ENCODE data around the gene TMEM266. TPM values are rescaled to one million over a fixed set of nuclear protein-coding genes. Genes with fewer than 3 reads are reported as not detected.
"Not testable (repeated sequence)": the region's sequence is repeated elsewhere in the genome, so short reads cannot be mapped to it uniquely, and the experiment has no call there.

Gene TMEM266
- total RNA-seq, 4 donors from 2014 or later = 1.4 to 3.1 (median 2.3) TPM

DNA sequence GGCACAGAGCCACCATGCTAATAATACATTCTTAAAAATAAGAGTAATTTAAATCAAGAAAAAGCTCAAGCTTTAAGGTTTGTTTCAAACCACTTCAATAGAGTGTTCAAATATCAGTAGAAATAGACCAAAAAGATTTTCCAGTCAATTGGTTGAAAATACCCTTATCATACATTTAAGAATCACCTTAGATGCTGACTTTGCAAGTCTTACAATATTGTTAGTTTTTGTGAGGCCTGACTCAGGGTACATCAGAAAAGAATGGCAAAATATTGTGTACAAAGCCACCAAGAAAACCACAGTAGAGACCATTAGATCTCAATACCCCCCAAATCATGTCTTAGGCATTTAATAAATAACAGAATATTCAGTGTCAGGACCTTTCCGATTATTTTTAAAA lies 27.7 kb upstream of the TMEM266 start:
- TF ChIP-seq POLR2A (IDR thresholded peaks at IDR 0.05) (no peak), POLR2AphosphoS5 (IDR thresholded peaks at IDR 0.05) (no peak), CTCF (IDR thresholded peaks at IDR 0.05) (no peak), EP300 (IDR thresholded peaks at IDR 0.05) (no peak)
- H3K36me3 ChIP-seq = no peaks in the 10 kb centered on the region
- H3K4me3 ChIP-seq = no peak overlapping the region
- H3K27me3 ChIP-seq = no peaks in the 10 kb centered on the region
- 83% methylated on average over 1 of the region's 1 CpG for WGBS
- DNase-seq (ENCODE audit: low spot score in 2 of 2) = no peak
- no peaks in the 10 kb centered on the region for H3K4me1 ChIP-seq
- H3K9me3 ChIP-seq = no peaks in the 10 kb centered on the region
- no peak overlapping the region for H3K27ac ChIP-seq

DNA sequence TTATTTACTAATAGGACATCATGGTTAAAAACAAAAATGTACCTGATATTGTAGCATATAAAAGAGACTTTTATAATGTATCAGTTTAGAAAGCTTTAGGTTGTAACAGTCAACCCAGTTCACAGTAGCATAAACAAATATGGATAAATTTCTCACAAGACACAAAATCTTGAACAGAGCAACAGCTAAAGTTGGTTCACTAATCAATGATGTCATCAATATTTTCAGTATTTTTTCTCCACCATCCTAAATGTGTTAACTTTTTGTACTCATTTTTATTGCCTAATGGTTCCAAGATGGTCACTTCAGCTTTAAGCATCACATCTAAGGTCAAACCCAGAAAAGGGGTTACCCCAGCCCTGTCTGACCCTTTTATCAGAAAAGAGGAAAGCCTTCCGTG lies 26.3 kb upstream of the TMEM266 start:
- Histone ChIP-seq H3K9me3 (no peaks in the 10 kb centered on the region), H3K4me1 (peaks cover 4% of the 10 kb centered on the region), H3K27me3 (no peaks in the 10 kb centered on the region), H3K27ac (no peak overlapping the region), H3K36me3 (no peaks in the 10 kb centered on the region), H3K4me3 (no peak overlapping the region)
- no peak for TF ChIP-seq CTCF (IDR thresholded peaks at IDR 0.05)
- no peak for TF ChIP-seq POLR2A (IDR thresholded peaks at IDR 0.05)
- TF ChIP-seq EP300 (IDR thresholded peaks at IDR 0.05) = no peak
- no peak for TF ChIP-seq POLR2AphosphoS5 (IDR thresholded peaks at IDR 0.05)
- 100% methylated on average over 1 of the region's 1 CpG for WGBS
- DNase-seq (ENCODE audit: low spot score in 2 of 2) = no peak

DNA sequence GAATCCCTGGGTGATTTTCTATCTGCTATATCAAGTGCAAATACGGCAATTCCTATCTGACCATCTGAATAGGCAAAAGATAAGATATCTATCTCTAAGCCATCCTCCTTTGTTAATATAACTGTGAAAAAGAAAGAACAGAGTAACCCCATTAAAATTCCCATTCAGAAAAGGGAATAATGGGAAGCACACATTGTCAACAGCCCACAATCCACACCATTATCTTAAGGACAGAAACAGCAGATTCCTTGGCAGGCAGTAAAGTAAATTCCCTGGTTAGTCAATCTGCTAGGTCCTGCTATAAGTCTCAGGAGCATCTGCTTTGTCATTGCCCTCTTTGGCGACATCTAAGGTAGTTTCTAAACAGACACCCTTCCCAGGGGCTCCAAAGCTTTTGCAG lies 25.7 kb upstream of the TMEM266 start:
- no peaks in the 10 kb centered on the region for H3K36me3 ChIP-seq
- no peak overlapping the region for H3K27ac ChIP-seq
- H3K4me1 ChIP-seq = peaks cover 4% of the 10 kb centered on the region
- no peaks in the 10 kb centered on the region for H3K9me3 ChIP-seq
- H3K4me3 ChIP-seq = no peak overlapping the region
- 81% methylated on average over 2 of the region's 2 CpGs for WGBS
- no peak for DNase-seq (ENCODE audit: low spot score in 2 of 2)
- TF ChIP-seq EP300 (IDR thresholded peaks at IDR 0.05) = no peak
- no peak for TF ChIP-seq POLR2A (IDR thresholded peaks at IDR 0.05)
- no peak for TF ChIP-seq POLR2AphosphoS5 (IDR thresholded peaks at IDR 0.05)
- no peak for TF ChIP-seq CTCF (IDR thresholded peaks at IDR 0.05)
- no peaks in the 10 kb centered on the region for H3K27me3 ChIP-seq

- H3K36me3 ChIP-seq = no peaks in the 10 kb centered on the region
- DNase-seq (ENCODE audit: low spot score in 2 of 2) = no peak
- WGBS = 40% methylated on average over 3 of the region's 3 CpGs
- H3K9me3 ChIP-seq = no peaks in the 10 kb centered on the region
- no peak overlapping the region for H3K4me3 ChIP-seq
- no peak overlapping the region for H3K27ac ChIP-seq
- no peak for TF ChIP-seq CTCF (IDR thresholded peaks at IDR 0.05)
- no peak for TF ChIP-seq POLR2AphosphoS5 (IDR thresholded peaks at IDR 0.05)
- TF ChIP-seq POLR2A (IDR thresholded peaks at IDR 0.05) = no peak
- TF ChIP-seq EP300 (IDR thresholded peaks at IDR 0.05) = no peak
- H3K27me3 ChIP-seq = no peaks in the 10 kb centered on the region
- H3K4me1 ChIP-seq = peaks cover 4% of the 10 kb centered on the region
Observed at GRCh38 chr15:76035593-76035992, 24.2 kb upstream of the TMEM266 start.

DNA sequence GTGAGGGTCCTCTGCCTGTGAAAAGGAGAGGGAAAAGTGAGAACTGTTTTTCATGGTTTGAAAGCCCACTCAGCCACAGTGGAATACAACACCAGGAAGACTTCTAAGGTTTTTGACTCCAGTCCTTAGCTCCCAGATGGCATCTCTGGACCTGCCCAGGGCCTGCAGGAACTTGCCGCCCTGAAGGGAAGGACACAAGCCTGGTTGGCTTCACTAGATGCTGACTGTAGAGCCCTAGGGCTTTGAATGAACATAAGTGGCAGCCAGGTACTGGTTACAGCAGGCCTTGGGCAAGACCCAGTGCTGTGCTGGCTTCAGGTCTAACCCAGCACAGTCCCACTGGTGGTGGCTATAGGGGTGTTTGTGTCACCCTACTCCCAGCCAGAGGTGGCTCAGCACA lies 21.3 kb upstream of the TMEM266 start:
- peaks cover 3% of the 10 kb centered on the region for H3K9me3 ChIP-seq
- TF ChIP-seq EP300 (IDR thresholded peaks at IDR 0.05) (no peak), POLR2A (IDR thresholded peaks at IDR 0.05) (no peak), POLR2AphosphoS5 (IDR thresholded peaks at IDR 0.05) (peak in 1 of 3 donors; percentile 30), CTCF (IDR thresholded peaks at IDR 0.05) (no peak)
- no peaks in the 10 kb centered on the region for H3K27me3 ChIP-seq
- H3K4me3 ChIP-seq = no peak overlapping the region
- peak overlapping the region; percentile 45 for H3K27ac ChIP-seq
- peaks cover 4% of the 10 kb centered on the region for H3K4me1 ChIP-seq
- H3K36me3 ChIP-seq = no peaks in the 10 kb centered on the region
- DNase-seq (ENCODE audit: low spot score in 2 of 2) = no peak
- 50% methylated on average over 1 of the region's 1 CpG for WGBS

- WGBS = 93% methylated on average over 10 of the region's 10 CpGs
- not testable (repeated sequence) for H3K4me3 ChIP-seq; H3K36me3 ChIP-seq; DNase-seq (ENCODE audit: low spot score in 2 of 2); H3K27ac ChIP-seq; H3K9me3 ChIP-seq
- Histone ChIP-seq H3K4me1 (peaks cover 16% of the 10 kb centered on the region), H3K27me3 (peaks cover 13% of the 10 kb centered on the region)
Observed at GRCh38 chr15:76054201-76054600, 5.6 kb upstream of the TMEM266 start.

All from suprapubic skin (tissue), 4 donors.